Nephron (organoid): ENCODE results near the gene SLC25A5.
"Not testable (repeated sequence)": the region's sequence is repeated elsewhere in the genome, so short reads cannot be mapped to it uniquely, and the experiment has no call there.

Experiments
- H3K27ac Mint-ChIP-seq, 3 experiments: 2 replicates each; pipeline ENCODE4 v1.8.0; 2020; ENCODE audit warnings: mixed read lengths in 3 of 3, mild to moderate bottlenecking in 2 of 3, moderate library complexity in 1 of 3
- H3K27me3 Mint-ChIP-seq: 2 replicates; pipeline ENCODE4 v1.8.0; 2021; ENCODE audit warnings: low read depth, mild to moderate bottlenecking, moderate library complexity, mixed read lengths
- H3K36me3 Mint-ChIP-seq: 2 replicates; pipeline ENCODE4 v1.8.0; 2020; ENCODE audit warnings: low read depth, mixed read lengths
- H3K4me1 Mint-ChIP-seq: 2 replicates; pipeline ENCODE4 v1.8.0; 2020; ENCODE audit warnings: mixed read lengths
- H3K4me3 Mint-ChIP-seq, 3 experiments: 2 replicates each; pipeline ENCODE4 v1.8.0; 2020; ENCODE audit warnings: mild to moderate bottlenecking in 3 of 3, mixed read lengths in 3 of 3, moderate library complexity in 2 of 3
- H3K9me3 Mint-ChIP-seq: 2 replicates; pipeline ENCODE4 v1.8.0; 2020; ENCODE audit warnings: mixed read lengths
- TF ChIP-seq, protein P1 (sequence below), 3 experiments: fragments of 200-600 bp; sonication (generic); IDR thresholded peaks; one replicate each; pipeline ENCODE4 v1.5.0; 2021; ENCODE audit warnings: antibody characterized with exemption in 3 of 3; ENCODE audit not compliant: unreplicated experiment in 3 of 3

The SLC25A5 gene

DNA sequence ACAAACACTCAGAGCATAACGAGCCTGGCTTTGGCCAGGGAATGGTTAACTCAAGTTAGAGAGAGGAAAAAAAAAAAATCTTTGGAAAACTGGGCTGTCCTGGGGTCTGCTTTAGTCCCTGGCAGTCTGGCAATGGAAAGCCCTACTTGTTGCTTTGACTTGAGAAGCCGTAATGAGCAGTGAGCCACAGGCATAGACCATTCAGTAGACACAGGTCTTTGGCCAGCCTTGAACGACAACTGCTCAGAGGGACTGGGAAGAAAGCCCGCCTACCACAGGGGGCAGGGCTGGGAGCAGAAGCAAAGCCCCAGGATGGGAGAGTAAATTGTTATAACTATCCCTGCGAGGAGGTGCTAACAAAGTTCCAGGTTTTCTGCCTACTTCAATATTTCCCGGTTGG, 43.2 kb upstream of the SLC25A5 start:
- peaks cover 6% of the 10 kb centered on the region for H3K9me3 Mint-ChIP-seq
- H3K27me3 Mint-ChIP-seq, result no peaks in the 10 kb centered on the region
- H3K27ac Mint-ChIP-seq, result no peak overlapping the region
- H3K36me3 Mint-ChIP-seq, result peaks cover 9% of the 10 kb centered on the region
- no peak overlapping the region for H3K4me3 Mint-ChIP-seq
- TF ChIP-seq, protein P1, sequence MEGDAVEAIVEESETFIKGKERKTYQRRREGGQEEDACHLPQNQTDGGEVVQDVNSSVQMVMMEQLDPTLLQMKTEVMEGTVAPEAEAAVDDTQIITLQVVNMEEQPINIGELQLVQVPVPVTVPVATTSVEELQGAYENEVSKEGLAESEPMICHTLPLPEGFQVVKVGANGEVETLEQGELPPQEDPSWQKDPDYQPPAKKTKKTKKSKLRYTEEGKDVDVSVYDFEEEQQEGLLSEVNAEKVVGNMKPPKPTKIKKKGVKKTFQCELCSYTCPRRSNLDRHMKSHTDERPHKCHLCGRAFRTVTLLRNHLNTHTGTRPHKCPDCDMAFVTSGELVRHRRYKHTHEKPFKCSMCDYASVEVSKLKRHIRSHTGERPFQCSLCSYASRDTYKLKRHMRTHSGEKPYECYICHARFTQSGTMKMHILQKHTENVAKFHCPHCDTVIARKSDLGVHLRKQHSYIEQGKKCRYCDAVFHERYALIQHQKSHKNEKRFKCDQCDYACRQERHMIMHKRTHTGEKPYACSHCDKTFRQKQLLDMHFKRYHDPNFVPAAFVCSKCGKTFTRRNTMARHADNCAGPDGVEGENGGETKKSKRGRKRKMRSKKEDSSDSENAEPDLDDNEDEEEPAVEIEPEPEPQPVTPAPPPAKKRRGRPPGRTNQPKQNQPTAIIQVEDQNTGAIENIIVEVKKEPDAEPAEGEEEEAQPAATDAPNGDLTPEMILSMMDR (IDR thresholded peaks at IDR 0.05; ENCODE audit: unreplicated experiment in 3 of 3), result no peak
- no peaks in the 10 kb centered on the region for H3K4me1 Mint-ChIP-seq

DNA sequence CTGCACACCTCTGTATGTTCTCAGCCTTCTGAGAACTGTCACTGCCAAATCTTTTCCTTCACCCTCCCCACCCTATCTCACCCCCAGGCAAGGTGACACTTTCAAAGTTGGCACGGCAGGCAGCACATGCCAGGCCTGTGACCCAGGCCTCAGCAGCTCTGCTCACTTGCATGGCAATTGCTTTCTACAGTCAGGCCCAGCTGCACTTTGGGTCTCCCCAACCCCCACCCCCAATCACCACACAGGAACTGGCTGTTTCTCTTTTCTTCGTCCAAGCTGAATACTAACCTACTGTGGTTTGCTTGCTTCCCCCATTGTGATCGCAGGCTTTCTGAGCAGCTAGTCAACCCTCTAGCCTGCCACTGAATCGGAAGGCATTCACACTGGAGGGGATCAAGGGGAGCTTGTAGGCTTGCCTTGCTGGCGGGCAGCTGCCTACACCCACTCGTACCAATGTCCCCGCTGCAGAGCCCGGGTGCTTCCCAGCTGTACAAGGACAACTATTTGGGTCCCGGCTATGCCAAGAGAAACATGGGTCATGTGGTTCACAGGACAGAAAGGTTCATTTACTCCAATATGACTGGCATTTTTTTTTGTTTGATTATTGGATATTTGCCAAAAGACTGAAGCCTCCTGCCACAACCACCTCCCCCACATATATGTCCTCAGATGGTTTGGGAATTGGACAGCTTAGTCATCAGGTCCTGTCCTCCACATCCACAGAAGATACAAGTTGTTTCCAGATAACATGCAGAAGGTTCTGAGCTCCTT, 41.0 kb upstream of the SLC25A5 start:
- no peaks in the 10 kb centered on the region for H3K27me3 Mint-ChIP-seq
- no peaks in the 10 kb centered on the region for H3K4me1 Mint-ChIP-seq
- TF ChIP-seq, protein P1 (IDR thresholded peaks at IDR 0.05; ENCODE audit: unreplicated experiment in 3 of 3), result no peak
- H3K4me3 Mint-ChIP-seq, result no peak overlapping the region
- H3K27ac Mint-ChIP-seq, result no peak overlapping the region
- peaks cover 5% of the 10 kb centered on the region for H3K9me3 Mint-ChIP-seq
- H3K36me3 Mint-ChIP-seq, result peaks cover 7% of the 10 kb centered on the region

DNA sequence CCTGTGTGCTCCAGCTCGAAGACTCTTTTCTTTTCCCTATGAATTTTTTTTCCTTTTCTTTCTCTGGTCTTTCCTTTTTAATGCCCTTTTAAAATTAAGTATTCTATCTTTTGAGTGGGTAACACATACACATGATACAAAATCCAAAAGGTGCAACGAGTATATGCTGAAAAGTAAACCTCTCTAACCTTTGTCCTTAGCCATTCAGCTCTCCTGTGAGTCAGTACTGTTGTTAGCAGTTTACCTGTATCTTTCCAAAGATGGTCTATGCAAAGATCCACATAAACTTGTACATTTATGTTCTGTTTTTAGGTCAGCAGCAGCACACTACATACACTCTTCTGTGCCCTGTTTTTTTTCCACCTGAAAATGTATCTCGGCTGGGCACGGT, 40.5 kb upstream of the SLC25A5 start:
- Mint-ChIP-seq H3K27ac (no peak overlapping the region), H3K36me3 (peaks cover 5% of the 10 kb centered on the region), H3K4me1 (no peaks in the 10 kb centered on the region), H3K27me3 (no peaks in the 10 kb centered on the region), H3K9me3 (peaks cover 4% of the 10 kb centered on the region), H3K4me3 (no peak overlapping the region)
- TF ChIP-seq, protein P1 (IDR thresholded peaks at IDR 0.05; ENCODE audit: unreplicated experiment in 3 of 3), result no peak

DNA sequence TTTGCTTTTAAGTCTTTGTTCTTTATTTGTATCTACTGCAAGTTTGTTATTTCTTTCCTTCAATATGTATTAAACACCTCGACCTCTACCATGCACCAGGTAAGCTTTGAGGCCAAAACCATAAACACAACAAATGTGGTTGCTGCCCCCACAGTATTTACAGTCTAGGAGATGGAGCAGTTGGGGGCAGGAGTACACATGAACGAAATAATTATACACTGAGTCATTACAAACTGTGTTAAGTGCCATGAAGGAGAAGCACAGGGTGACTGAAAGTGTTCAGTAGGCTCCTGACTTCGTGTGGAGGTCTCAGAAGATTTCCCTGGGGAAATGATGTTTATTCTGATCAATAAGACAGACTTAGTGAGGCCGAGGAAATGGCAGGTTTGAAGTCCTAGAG, 38.8 kb upstream of the SLC25A5 start:
- Mint-ChIP-seq H3K9me3 (peaks cover 15% of the 10 kb centered on the region), H3K36me3 (peaks cover 15% of the 10 kb centered on the region), H3K27ac (no peak overlapping the region), H3K27me3 (no peaks in the 10 kb centered on the region), H3K4me3 (no peak overlapping the region), H3K4me1 (no peaks in the 10 kb centered on the region)
- TF ChIP-seq, protein P1 (IDR thresholded peaks at IDR 0.05; ENCODE audit: unreplicated experiment in 3 of 3), result no peak

DNA sequence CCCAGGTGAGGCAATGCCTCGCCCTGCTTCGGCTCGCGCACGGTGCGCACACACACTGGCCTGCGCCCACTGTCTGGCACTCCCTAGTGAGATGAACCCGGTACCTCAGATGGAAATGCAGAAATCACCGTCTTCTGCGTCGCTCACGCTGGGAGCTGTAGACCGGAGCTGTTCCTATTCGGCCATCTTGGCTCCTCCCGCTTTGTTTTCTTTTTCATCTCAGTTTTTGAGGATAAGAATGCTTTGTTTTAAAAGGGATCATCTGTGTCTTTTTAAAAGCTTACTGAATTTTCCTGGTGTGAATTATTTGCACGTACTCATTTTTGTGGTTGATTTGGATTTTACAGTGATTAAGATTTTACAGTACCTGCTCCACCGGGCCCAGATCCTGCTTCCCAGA, 26.9 kb upstream of the SLC25A5 start:
- Mint-ChIP-seq H3K4me3 (peak overlapping the region in 2 of 3 experiments; percentile 32 to 66), H3K9me3 (peaks cover 11% of the 10 kb centered on the region)
- H3K27me3 Mint-ChIP-seq, H3K4me1 Mint-ChIP-seq, H3K27ac Mint-ChIP-seq, H3K36me3 Mint-ChIP-seq: not testable (repeated sequence)

DNA sequence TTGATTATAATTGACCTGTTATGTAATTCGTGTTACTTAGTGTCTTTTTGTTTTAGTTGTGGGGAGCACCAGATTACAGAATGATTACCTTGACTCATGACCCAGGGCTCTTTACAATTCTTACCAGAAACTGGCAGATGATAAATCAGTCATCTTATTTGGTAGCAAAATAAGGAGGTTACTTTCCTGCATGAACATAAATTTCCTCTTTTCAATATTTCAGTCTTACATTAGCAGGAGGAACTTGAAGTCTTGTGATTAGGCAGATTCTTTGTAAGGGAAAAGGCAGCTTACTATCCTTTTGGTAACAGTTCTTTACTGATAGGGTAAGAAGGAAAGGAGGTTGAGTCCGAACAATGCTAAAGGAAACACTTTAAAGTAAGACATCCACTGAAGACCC, 26.0 kb upstream of the SLC25A5 start:
- Mint-ChIP-seq H3K4me1 (no peaks in the 10 kb centered on the region), H3K27ac (no peak overlapping the region), H3K36me3 (peaks cover 3% of the 10 kb centered on the region), H3K9me3 (peaks cover 11% of the 10 kb centered on the region), H3K4me3 (no peak overlapping the region), H3K27me3 (no peaks in the 10 kb centered on the region)
- TF ChIP-seq, protein P1 (IDR thresholded peaks at IDR 0.05; ENCODE audit: unreplicated experiment in 3 of 3), result no peak
